Measurements from ENCODE around the gene PARP8. TPM values are rescaled to one million over a fixed set of nuclear protein-coding genes. Genes with fewer than 3 reads are reported as not detected.
A peak's percentile ranks its signal among the peaks of the same experiment; 100 is the strongest.

PARP8 gene
- total RNA-seq, 1 donor from 2014 or later: 28.6 TPM

DNA sequence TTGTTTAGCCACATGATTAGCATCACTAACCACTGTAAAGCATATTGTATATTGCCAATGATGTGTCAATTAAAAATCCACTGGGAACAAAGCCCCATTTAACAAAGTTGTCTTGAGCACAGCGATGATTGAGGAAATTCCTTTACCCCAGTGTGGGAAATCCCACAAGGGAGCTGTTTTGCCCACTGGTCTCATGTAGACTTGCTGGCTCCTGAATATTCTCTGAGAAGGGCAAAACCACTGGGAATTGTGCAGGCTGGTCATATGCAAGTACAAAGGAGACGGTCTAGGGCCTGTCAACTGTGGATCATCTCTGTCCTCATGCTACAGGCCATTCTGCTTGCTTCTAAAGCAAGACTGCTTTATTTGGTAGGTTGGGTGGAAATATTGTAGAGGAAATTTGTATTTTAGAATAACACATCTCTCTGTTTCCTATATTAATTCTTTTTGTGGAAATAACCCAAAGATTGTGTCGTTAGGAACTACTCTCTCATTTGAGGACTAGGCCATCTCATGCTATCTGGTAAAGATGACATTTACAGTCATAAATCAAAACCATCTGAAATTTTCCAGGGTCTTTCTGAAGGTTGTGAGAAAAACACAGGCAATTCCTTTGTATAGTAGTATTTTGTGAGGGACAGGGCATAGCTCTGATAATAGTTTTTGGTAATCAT is 60.2 kb downstream of the PARP8 start:
- no peak for DNase-seq (ENCODE audit: low read depth)

DNA sequence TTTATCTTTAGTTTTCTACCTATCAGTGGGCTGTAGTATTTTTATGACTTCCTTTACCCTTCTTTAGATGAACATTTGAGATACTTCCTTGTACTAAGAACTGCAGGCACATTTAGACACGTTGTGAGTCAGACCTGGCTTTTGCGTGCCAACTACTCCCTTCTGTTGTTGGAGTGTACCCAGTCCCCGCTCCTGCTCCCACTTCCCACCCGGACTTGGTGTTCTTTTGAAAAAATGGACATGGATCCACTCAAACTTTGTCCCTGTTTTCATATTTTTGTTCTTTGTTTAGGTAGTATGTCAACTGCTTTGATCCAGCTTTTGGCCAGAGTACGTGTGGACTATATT is 60.7 kb downstream of the PARP8 start:
- DNase-seq (ENCODE audit: low read depth): peak; percentile 57

DNA sequence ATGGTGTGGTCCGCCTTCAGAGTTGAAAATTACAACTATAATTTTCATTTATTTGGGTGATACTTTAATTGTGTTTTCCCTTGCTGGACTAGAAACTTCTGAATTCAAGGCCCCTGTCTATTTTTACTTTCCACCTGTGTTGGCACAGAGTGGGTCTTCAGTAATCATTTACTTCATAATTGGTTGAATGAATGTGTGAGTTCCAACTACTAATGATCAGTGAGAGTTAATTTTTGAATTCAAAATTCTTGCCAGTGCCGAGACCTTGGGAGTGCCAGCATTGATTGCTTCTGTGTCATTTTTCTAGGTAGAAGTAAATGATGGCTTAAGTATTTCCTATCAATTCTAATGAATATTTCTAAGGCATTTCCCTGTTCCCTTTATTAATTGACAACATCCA is 61.4 kb downstream of the PARP8 start:
- no peak for DNase-seq (ENCODE audit: low read depth)

DNA sequence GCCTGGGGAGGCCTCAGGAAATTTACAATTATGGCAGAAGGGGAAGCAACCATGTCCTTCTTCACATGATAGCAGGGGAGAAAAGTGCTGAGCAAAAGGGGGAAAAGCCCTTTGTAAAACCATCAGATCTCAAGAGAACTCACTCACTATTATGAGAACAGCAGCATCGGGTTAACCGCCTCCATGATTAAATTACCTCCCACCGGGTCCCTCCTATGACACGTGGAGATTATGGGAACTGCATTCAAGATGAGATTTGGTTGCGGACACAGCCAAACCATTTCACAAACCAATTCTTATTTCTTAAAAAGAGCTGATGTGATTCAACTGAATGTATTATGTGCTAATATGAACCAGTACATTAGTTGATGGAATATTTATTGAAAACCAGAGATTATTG is 63.9 kb downstream of the PARP8 start:
- DNase-seq (ENCODE audit: low read depth): no peak

DNA sequence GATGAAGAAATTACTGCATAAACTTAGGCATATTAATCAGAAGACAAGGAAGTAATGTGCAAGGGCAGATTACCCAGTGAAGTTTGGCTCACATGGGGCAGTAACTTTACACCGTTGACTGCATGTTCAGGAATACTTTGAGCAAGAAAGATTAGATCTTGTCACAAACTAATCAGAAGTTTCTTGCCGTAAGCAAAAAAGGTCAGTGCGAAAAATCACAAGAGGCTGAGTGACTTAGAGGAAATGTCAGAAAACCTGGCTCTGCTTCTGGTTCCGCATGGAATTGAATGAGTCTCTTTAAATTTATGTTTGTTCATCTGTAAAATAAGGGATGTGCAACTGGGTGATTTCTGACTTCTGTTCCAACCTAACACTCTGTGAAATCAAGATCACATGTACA is 64.4 kb downstream of the PARP8 start:
- peak; percentile 27 for DNase-seq (ENCODE audit: low read depth)

DNA sequence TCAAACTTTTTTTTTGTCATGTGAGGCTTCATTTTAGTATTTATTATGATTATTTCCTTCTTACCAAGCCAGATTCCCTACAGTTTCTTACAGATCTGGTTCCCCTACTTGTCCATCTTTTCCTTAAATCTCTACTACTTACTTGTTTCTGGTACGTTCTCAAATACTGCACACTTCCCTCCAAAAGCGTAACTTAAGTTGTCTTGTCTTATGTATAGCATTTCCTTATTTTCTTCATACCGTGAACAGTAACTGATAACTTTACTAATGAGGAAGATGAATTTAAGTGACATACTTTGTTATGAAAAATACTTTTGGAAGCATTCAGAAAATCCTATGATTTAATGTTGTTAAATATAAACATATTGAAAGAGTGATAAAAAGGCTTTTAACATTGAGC is 67.3 kb downstream of the PARP8 start:
- no peak for DNase-seq (ENCODE audit: low read depth)

DNA sequence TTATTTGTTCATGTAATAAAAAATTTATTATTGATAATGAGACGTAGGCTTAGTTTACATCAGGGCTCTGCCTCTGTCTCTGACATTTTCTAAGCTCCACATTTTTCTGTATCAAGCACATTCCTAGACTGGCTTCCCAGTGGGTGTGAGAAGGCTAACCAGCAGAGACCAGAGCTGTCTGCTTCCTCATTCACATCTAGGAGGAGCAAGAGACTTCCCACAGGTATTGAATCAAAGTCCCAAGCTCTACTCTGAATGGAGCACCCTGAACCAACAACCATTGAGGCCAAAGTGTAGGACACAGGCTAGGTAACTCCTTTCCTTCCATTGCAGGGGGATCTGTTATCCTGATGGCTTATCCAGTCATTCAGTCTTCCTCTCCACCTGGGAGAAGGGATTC is 72.4 kb downstream of the PARP8 start:
- no peak for DNase-seq (ENCODE audit: low read depth)

DNA sequence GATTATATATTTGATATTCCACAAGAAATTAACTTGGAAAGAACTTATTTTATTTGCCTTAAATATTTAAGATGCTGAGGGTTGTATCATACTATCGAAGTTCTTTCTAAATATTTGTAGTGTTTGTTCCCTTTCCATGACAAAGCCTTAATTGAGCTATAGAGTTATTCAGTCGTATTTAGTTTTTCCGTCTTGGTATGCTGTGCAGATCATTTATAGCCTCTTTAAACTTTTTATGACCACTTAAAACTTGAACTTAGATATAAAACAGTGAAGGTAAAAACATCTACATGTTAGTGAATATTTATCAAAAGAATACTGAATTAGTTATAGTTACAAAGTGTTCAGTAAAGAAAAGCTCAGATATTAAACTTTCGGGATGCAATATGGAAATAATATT is 74.4 kb downstream of the PARP8 start:
- DNase-seq (ENCODE audit: low read depth): no peak

DNA sequence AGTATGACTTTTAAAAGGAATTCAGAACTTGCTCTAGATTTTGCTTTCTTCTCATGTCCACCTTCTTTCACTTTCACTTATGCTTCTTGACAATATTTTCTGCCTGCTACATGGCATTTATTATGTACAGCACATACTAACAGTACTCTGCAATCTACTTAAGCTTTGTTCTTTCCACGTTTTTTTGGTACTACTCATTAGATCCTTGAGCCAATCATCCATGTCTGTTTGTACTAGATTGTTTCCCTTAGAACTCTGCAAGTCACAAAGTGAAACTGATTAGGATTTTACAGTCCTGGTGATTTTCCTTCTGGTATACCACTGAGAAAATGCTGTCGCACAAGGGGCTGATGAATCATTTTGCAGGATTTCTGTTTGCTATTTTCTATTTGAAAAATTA is 78.3 kb downstream of the PARP8 start:
- peak; percentile 90 for DNase-seq (ENCODE audit: low read depth)

DNA sequence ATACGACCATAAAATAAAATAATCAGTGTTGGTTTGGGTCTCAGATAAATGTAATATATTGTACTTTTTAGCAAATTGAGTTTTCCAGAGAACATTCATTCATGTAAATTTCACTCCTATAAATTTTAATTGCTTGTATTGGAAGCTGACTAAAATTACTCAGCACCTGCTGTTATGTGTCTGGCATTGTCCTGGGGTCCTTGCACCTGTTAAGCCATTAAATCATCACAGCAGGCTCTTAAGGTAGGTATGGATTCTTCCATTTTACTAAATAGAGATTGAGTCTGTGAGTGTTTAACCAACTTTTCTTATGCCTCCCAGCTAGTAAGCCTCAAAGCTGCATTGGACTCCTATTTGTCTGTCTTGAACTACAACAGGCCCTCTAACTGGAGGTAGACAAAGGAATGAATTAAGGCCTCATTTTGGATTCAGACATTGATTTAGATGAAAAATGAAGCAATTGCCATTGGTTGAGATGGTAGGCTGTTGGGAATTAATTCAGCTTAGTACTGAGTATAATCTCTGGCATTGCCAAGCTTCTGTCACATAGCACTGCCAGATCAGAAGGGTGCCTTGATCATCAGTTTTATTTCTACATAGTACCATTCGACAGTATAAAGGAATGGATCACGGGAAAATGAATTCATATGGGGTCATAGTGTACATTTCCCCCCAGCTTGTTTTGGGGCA is 78.9 kb downstream of the PARP8 start:
- DNase-seq (ENCODE audit: low read depth): no peak

DNA sequence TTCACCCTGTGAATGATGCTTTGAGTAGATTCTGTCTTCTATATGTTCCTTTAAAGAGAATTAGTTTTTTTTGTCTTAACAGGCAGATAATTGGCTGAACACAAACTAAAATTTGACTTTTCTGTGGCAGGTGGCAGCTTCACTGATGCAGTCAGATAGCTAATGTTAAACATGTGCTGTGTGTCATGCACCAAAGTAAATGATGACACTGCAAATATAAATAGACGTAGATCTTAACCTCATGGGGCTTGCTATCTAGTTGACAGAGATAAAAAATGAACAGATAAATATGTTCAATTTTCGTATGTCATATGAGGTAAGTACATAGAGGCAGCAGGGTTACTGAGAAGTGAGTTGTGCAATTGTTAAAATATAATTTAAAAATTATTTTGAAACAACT is 82.7 kb downstream of the PARP8 start:
- no peak for DNase-seq (ENCODE audit: low read depth)

DNA sequence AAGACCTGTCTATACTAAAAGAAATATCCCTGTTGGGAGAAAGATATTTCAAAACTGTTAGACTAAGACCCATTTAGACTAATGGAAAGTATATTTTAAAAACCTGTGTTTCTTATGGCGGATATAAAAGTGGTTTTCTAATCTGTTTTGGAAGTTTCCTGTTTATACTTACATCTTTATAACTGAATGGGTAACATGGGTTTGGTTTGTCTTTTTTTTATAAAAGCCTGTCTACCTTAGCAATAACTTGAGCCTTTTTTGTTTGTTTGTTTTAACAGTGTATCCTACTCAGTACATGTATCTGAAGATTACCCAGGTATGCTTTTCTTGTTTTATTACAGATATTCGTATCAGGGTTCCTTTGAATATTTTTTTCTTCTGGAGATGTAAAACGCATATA is 83.4 kb downstream of the PARP8 start:
- DNase-seq (ENCODE audit: low read depth): no peak

DNA sequence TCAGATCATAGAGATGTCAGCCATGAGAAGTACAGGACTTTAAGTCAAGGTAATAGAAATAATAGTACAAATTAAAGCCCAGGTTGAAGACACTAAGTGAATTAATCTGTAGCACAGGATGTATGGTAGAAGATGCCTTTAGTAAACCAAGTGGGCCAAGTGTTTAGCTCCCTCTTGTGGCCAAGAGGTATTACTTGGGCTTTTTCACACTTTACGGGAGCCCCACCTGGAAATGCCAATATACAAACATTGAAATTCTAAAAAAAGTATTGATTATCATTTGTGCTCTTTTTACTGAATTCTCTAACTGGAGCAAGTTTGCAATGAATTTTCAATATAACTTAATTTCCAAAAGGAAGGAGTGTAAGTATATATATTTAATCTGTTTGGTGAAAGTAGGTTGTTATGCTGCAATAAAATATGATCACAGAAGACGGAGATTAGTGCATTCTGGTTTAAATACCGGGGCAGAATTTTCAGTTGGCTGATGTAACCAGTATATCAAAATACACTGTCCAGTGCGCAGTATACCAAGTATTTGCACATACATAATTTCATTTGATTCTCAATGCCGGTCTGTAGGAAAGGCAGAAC is 84.7 kb downstream of the PARP8 start:
- peak; percentile 69 for DNase-seq (ENCODE audit: low read depth)

DNA sequence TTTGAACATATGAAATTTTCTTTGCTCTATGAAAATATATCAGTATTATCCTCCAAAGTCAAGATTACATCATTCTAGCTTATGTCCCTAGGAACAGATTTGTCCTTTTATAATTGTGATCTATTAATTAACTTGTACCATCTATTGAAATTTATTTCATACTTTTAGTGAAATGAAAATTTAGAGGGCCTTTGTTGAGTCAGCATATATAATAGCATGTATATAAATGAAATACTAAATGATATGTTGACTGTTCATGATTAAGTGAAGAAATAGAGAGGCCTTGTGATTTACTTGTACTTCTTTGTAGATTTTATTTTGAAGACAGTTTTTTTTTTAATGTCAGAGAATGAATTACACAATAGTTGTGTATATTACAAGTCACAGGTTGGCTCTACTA is 86.4 kb downstream of the PARP8 start:
- DNase-seq (ENCODE audit: low read depth): no peak

DNA sequence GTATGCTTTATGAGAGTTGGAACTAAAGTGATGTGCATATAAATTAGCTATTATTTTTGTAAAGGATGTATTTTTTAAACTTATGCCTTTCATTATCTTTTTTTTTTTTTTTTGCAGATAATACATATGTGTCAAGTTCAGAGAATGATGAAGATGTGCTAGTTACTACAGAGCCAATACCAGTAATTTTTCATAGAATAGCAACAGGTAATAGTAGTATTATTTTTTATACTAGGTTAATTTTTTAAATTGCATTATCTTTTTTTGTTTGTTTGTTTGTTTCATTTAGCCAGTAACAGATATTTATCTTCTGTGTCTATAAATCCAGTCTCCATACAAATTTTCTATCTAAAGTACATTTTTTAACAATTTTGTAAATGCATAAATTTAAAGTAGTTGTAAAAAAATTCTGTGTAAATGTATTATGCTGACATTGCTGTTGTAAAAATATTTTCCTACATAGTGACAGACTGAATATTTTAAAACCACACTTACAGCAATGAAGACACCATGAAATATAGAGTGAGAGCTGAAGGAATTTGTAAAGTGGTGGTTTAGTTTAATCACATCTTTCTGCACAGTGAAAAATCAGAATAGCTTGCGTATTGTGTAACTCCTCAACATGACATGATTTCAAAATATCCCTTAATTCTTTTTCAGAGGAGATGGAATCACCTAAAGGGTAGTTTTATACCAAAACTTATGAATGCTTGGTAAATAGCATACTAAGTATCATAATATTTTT is 93.3 kb downstream of the PARP8 start:
- DNase-seq (ENCODE audit: low read depth): no peak

DNA sequence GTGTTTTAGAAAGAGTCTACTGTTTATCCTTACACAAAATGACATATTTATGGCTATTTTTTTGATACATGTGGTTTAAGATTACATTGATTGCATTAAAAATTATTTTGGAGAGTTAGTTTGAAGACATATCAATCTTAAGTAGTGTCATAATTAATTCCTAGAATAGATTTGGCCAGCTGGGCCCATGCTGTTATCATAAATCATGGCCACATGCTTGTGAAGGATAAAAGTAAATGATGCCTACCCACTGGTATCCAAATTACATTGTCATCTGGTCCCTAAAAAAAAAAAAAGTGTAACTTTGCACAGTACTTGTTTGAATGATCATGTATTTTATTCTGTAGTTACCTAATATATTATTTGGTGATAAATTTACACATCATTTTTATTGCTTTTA is 96.9 kb downstream of the PARP8 start:
- DNase-seq (ENCODE audit: low read depth): no peak

DNA sequence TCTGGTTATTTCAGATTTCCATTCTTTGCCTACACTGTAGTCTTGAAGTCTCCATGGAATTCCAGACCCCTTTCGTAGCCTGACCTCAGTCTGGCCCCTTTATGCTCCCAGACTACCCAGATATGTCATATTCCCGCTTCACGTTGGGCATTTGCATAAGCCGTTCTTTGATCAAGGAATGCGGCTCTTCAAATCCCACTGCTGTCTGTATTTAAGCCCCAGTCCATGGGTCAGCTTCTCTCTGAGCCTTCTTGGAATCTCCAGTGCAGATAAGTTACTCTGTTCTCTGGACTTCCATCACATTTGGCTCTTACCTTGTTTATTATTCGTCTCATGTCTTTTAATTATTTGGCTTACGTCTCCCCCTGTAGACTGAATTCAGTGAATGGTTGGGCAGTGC is 97.4 kb downstream of the PARP8 start:
- DNase-seq (ENCODE audit: low read depth): no peak

DNA sequence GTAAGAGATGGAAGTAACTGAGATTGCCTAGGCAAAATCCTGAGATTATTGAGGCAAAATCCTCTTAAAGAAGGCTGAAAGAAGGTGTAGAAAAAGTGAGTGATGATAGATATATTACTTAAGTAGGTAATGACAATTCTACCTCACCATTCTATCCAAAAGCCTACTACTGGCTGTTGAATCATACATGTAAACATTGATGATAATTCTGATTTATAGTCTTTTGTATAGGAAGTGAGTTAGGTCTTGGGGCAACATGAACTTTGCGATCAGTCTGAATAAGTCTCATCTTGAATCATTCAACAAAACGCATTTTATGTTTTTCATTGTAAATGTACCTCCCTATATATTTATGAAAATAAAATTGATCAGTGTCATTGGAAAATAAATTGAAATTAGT is 99.6 kb downstream of the PARP8 start:
- DNase-seq (ENCODE audit: low read depth): no peak

DNA sequence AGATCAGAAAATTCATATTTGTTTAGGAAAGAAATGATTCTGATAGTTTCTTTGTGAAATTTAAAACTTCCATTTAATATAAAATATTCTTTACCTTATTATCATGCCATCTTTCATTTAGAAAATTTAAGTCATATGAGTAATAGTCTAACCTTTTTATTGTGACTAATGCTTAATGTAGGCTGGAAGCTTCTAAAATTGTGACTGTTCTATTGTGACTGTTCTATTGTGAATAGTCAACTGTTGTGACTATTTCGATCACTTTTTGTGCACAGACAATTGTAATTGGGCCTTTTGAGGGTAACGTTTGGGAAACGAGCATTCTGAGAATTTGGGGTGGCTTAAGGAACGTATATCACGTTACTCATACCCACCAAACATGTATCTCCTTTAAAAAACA is 100.0 kb downstream of the PARP8 start:
- DNase-seq (ENCODE audit: low read depth): no peak

DNA sequence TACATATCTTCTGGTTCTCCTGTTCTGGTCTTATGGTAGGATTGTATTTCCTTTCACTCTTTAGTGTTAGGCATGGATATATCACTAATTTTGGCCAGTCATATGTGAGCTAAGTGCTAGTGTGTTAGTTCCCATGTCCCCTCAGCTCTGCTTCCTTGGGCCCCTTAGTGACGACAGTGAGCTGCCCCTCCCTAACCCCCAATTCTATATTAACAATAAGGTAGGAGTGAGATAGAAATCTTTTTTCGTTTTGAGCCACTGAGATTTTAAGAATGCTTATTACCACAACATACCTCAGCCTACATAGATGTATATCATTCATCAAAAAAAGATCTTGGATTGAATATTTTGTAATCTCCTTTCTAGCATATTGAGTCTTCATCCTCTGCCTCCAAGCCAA is 100.5 kb downstream of the PARP8 start:
- DNase-seq (ENCODE audit: low read depth): no peak

DNA sequence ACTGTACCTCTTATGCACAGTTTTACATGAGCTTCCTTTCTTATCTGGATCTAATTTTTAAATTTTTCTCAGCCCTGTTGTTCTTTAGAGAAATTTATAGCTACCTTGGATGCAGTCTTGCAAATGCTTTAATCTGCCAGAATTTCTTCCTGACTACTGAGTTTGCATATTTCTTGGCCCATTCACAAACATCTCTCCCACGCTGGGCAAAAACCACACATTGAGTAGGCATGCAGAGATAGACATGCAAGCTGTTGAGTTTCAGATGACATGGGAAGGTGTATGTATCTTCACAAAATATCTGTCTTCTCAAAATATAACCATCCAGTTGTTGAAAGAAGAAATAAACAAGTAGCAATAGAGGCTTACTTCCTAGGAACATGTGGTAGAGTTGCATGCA is 101.2 kb downstream of the PARP8 start:
- DNase-seq (ENCODE audit: low read depth): no peak

DNA sequence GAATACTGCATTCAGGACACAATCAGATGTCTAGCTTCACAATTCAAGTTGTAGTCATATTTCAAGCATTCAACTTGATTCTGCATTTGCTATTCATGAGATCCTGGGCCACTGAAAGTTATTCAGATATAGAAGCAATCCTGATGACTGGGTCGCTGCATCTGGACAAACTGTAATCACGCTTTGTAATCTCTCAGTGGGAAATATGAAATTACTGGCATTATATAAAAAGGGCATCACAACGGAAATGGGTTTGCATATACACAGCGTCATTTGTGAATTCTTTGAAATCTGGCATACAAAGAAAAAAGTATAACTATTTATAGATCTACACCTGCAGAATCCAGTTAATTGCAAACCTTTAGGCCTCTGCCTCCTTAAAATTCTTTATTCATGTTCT is 102.2 kb downstream of the PARP8 start:
- no peak for DNase-seq (ENCODE audit: low read depth)

DNA sequence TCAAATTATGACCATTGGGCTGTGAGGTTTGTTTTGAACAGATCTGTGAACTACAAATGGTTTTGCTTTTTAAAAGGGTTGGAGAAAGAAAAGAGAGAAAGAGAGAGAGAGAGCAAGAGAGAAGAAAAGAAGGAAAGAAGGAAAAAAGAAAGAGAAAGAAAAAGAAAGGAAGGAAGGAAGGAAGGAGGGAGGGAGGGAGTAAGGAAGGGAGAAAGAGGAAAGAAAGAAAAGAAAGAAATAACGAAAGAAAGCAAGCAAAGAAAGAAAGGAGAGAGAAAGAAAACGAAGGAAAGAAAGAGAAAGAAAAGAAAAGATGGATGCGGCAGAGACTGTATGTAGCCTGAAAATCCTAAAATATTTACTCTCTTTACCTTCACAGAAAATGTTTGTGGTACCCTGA is 104.0 kb downstream of the PARP8 start:
- no peak for DNase-seq (ENCODE audit: low read depth)

All from renal cortical epithelial cell (primary cell).